Measurements from ENCODE around the gene PBX1. TPM values are rescaled to one million over a fixed set of nuclear protein-coding genes. Genes with fewer than 3 reads are reported as not detected.

Gene PBX1
- polyA plus RNA-seq, 1 donor (not counting 4 experiments of a cell fraction or from before 2014, with no cell fraction given) = 2.2 TPM

- no peak overlapping the region for H3K27ac ChIP-seq (ENCODE audit: control insufficient read depth, insufficient read depth, low read length)
Measured at GRCh38 chr1:164668491-164669400, 109.8 kb downstream of the PBX1 start.

GRCh38 chr1:164670026-164670425, 111.0 kb downstream of the PBX1 start:
- no peaks in the 10 kb centered on the region for H4K20me1 ChIP-seq (ENCODE audit: control insufficient read depth, extremely low read depth, insufficient read depth, low read length)
- H3K4me1 ChIP-seq (ENCODE audit: control insufficient read depth, extremely low read depth, insufficient read depth, low read length) = peaks cover 11% of the 10 kb centered on the region
- no peak overlapping the region for H3K4me3 ChIP-seq (ENCODE audit: control insufficient read depth in 2 of 3, extremely low read depth in 1 of 3, insufficient read depth in 2 of 3, low read depth in 1 of 3, low read length in 3 of 3)
- H3K9ac ChIP-seq (ENCODE audit: control insufficient read depth, extremely low read depth, insufficient read depth, low read length) = no peak overlapping the region
- H2AFZ ChIP-seq (ENCODE audit: control insufficient read depth, low read length) = no peak overlapping the region
- no peaks in the 10 kb centered on the region for H3K27me3 ChIP-seq (ENCODE audit: control insufficient read depth, extremely low read depth, insufficient read depth, low read length)
- H3K79me2 ChIP-seq (ENCODE audit: control insufficient read depth, insufficient read depth, low read length) = no peaks in the 10 kb centered on the region
- H3K36me3 ChIP-seq (ENCODE audit: control insufficient read depth in 2 of 2, extremely low read depth in 1 of 2, insufficient read depth in 2 of 2, low read length in 2 of 2) = no peaks in the 10 kb centered on the region
- no peak overlapping the region for H3K4me2 ChIP-seq (ENCODE audit: control insufficient read depth, extremely low read depth, insufficient read depth, low read depth, low read length)
- H3K27ac ChIP-seq (ENCODE audit: control insufficient read depth, insufficient read depth, low read length) = no peak overlapping the region
- no peak for DNase-seq (ENCODE audit: low read depth, low spot score)
- no peaks in the 10 kb centered on the region for H3K9me1 ChIP-seq (ENCODE audit: control insufficient read depth, extremely low read depth, insufficient read depth, low read length)
- dilution Hi-C loops (cut with MboI; ENCODE audit: extremely low pct_ligation_motif_present, low sequenced_read_pairs) = no loop called here
- TF ChIP-seq CTCF (optimal IDR thresholded peaks at IDR 0.05 in 1 of 3, IDR thresholded peaks at IDR 0.05 in 1 of 3, conservative IDR thresholded peaks at IDR 0.05 in 1 of 3; ENCODE audit: extremely low read depth in 1 of 3, insufficient read depth in 2 of 3, low read length in 3 of 3) (no peak), EZH2 (IDR thresholded peaks at IDR 0.05; ENCODE audit: low read length) (no peak)
- FAIRE-seq = no peak
- H3K9me3 ChIP-seq (ENCODE audit: control insufficient read depth, low read depth, low read length) = no peaks in the 10 kb centered on the region

More at GRCh38 chr1:164668491-164669400, 109.8 kb downstream of the PBX1 start:
- H3K9me1 ChIP-seq (ENCODE audit: control insufficient read depth, extremely low read depth, insufficient read depth, low read length) = no peaks in the 10 kb centered on the region
- H3K4me1 ChIP-seq (ENCODE audit: control insufficient read depth, extremely low read depth, insufficient read depth, low read length) = peaks cover 11% of the 10 kb centered on the region
- TF ChIP-seq EZH2 (IDR thresholded peaks at IDR 0.05; ENCODE audit: low read length) (no peak), CTCF (optimal IDR thresholded peaks at IDR 0.05 in 1 of 3, IDR thresholded peaks at IDR 0.05 in 1 of 3, conservative IDR thresholded peaks at IDR 0.05 in 1 of 3; ENCODE audit: extremely low read depth in 1 of 3, insufficient read depth in 2 of 3, low read length in 3 of 3) (no peak)
- FAIRE-seq (no peak), DNase-seq (ENCODE audit: low read depth, low spot score) (no peak)
- no peaks in the 10 kb centered on the region for H3K36me3 ChIP-seq (ENCODE audit: control insufficient read depth in 2 of 2, extremely low read depth in 1 of 2, insufficient read depth in 2 of 2, low read length in 2 of 2)
- no peaks in the 10 kb centered on the region for H3K79me2 ChIP-seq (ENCODE audit: control insufficient read depth, insufficient read depth, low read length)
- H3K9me3 ChIP-seq (ENCODE audit: control insufficient read depth, low read depth, low read length) = no peaks in the 10 kb centered on the region
- H3K4me2 ChIP-seq (ENCODE audit: control insufficient read depth, extremely low read depth, insufficient read depth, low read depth, low read length) = no peak overlapping the region
- no peak overlapping the region for H3K4me3 ChIP-seq (ENCODE audit: control insufficient read depth in 2 of 3, extremely low read depth in 1 of 3, insufficient read depth in 2 of 3, low read depth in 1 of 3, low read length in 3 of 3)
- H2AFZ ChIP-seq (ENCODE audit: control insufficient read depth, low read length) = no peak overlapping the region
- no peaks in the 10 kb centered on the region for H4K20me1 ChIP-seq (ENCODE audit: control insufficient read depth, extremely low read depth, insufficient read depth, low read length)
- dilution Hi-C loops (cut with MboI; ENCODE audit: extremely low pct_ligation_motif_present, low sequenced_read_pairs) = no loop called here
- no peak overlapping the region for H3K9ac ChIP-seq (ENCODE audit: control insufficient read depth, extremely low read depth, insufficient read depth, low read length)
- H3K27me3 ChIP-seq (ENCODE audit: control insufficient read depth, extremely low read depth, insufficient read depth, low read length) = no peaks in the 10 kb centered on the region
